ENCODE results near the gene CHST2.

CHST2 gene

DNA sequence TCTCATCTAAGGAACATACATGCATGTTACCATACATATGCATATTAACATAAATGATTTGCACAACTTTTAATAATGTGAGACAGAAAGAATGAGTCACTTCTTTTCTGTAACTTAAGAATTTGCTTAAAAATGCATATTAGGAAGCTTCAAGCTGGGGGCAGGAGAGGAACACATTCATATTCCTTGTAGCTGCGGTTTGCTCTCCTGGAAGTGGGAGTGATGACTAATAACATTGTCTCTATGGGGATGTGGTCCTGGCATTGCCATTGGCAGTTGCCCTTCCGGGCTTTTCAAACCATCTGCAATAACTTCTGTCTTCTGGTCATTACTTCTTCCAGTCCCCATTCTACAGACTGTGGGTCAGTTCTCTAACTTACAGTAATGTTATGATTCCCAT lies 15.6 kb downstream of the CHST2 start:
- no peak overlapping the region for H3K4me3 ChIP-seq
- no peak for DNase-seq (ENCODE audit: low spot score)
- H3K27ac ChIP-seq: no peak overlapping the region
- TF ChIP-seq, protein P1, sequence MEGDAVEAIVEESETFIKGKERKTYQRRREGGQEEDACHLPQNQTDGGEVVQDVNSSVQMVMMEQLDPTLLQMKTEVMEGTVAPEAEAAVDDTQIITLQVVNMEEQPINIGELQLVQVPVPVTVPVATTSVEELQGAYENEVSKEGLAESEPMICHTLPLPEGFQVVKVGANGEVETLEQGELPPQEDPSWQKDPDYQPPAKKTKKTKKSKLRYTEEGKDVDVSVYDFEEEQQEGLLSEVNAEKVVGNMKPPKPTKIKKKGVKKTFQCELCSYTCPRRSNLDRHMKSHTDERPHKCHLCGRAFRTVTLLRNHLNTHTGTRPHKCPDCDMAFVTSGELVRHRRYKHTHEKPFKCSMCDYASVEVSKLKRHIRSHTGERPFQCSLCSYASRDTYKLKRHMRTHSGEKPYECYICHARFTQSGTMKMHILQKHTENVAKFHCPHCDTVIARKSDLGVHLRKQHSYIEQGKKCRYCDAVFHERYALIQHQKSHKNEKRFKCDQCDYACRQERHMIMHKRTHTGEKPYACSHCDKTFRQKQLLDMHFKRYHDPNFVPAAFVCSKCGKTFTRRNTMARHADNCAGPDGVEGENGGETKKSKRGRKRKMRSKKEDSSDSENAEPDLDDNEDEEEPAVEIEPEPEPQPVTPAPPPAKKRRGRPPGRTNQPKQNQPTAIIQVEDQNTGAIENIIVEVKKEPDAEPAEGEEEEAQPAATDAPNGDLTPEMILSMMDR (IDR thresholded peaks at IDR 0.05): no peak

DNA sequence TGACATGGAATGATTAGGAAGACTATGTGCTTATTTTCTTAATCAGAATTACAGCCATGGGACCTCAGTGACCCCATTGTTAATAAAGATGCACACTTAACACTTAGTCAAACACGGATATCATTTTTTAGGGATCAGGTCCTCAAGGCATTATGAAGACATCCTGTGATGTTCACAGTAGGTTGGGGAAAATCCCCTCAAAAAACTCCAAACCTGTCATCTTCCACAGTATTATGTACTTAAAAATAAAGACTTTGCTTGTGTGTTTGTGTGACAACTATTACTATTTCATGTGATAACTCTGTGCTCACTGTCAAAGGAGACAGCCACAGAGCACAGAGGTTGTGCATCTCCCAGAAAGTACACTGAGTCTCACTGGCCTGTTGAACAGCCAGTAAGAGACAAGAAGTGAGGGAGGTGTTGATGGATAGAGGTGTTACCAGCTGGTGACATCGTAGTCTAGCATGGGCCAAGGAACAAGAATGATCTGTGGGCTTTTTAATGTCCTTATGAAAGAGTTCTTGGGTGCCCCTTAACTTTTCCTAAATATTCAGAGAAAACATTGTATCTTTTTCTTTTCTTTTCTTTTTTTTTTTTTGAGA lies 18.0 kb downstream of the CHST2 start:
- no peak overlapping the region for H3K27ac ChIP-seq
- TF ChIP-seq, protein P1 (IDR thresholded peaks at IDR 0.05): no peak
- no peak overlapping the region for H3K4me3 ChIP-seq
- DNase-seq (ENCODE audit: low spot score): no peak

DNA sequence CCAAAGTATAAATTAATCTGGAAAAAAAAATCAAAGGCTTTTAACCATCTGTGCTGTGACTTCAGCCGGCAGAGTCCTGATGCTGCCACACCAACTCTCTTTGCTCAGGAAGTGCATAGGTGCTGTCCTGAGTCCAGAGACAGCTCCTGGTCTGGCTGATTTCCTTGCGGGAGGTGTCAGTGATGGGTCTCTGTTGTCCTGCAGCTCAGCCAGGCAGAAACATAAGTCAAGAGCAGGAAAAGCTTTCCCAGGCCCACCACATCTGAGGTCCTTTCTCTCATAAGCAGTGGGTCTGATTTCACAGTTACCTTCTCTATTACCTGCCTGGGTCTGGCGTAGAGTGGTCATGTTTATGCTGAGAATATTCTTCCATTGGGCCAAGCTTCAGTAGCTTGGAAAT lies 19.4 kb downstream of the CHST2 start:
- no peak for DNase-seq (ENCODE audit: low spot score)
- Histone ChIP-seq H3K27ac (no peak overlapping the region), H3K4me3 (no peak overlapping the region)
- TF ChIP-seq, protein P1 (IDR thresholded peaks at IDR 0.05): no peak

DNA sequence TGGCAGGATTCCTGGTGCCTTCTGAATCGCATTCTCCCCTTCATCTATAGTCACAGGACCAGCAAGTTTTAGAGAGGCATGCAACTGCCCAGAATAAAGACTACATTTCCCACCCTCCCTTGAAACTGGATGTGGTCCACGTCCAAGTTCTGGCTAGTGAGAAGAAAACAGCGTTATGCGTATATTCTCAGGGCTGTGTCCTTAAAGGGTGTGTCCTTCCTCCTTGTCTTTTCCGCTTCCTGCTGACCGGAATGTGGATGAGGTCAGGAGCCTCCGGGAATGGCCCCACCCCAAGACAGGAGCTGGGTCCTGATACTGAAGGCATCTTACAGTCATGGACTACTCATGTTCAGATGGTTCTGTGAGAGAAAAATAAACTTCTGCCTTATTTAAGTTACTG lies 20.2 kb downstream of the CHST2 start:
- Histone ChIP-seq H3K4me3 (no peak overlapping the region), H3K27ac (no peak overlapping the region)
- TF ChIP-seq, protein P1 (IDR thresholded peaks at IDR 0.05): no peak
- no peak for DNase-seq (ENCODE audit: low spot score)

DNA sequence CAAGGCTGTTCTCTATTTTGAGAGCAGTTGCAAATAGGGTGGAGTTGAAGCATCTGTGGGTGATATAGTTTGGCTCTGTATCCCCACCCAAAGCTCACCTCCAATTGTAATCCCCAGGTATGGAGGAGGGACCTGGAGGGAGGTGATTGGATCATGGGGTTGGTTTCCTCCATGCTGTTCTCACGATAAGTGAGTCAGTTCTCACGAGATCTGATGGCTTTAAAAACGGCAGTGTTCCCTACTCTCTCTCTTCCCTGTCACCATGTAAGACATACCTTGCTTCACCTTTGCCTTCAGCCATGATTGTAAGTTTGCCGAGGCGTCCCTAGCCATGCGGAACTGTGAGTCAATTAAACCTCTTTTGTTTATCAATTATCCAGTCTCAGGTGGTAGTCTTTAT lies 21.0 kb downstream of the CHST2 start:
- TF ChIP-seq, protein P1 (IDR thresholded peaks at IDR 0.05): no peak
- Histone ChIP-seq H3K27ac (no peak overlapping the region), H3K4me3 (no peak overlapping the region)
- no peak for DNase-seq (ENCODE audit: low spot score)

DNA sequence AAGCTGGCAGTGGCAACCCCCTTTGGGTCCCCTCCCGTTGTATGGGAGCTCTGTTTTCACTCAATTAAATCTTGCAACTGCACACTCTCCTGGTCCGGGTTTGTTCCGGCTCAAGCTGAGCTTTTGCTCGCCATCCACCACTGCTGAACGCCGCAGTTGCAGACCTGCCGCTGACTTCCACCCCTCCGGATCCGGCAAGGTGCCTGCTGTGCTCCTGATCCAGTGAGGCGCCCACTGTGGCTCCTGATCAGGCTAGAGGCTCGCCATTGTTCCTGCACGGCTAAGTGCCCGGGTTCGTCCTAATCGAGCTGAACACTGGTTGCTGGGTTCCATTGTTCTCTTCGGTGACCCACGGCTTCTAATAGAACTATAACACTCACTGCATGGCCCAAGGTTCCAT lies 22.8 kb downstream of the CHST2 start:
- Histone ChIP-seq H3K27ac (no peak overlapping the region), H3K4me3 (no peak overlapping the region)
- TF ChIP-seq, protein P1 (IDR thresholded peaks at IDR 0.05): no peak
- no peak for DNase-seq (ENCODE audit: low spot score)

- TF ChIP-seq, protein P1 (IDR thresholded peaks at IDR 0.05): no peak
- Histone ChIP-seq H3K27ac (no peak overlapping the region), H3K4me3 (no peak overlapping the region)
- no peak for DNase-seq (ENCODE audit: low spot score)
Observed at GRCh38 chr3:143145906-143146305, 26.3 kb downstream of the CHST2 start.
